Measurements from ENCODE around the gene ROCK2.

DNA sequence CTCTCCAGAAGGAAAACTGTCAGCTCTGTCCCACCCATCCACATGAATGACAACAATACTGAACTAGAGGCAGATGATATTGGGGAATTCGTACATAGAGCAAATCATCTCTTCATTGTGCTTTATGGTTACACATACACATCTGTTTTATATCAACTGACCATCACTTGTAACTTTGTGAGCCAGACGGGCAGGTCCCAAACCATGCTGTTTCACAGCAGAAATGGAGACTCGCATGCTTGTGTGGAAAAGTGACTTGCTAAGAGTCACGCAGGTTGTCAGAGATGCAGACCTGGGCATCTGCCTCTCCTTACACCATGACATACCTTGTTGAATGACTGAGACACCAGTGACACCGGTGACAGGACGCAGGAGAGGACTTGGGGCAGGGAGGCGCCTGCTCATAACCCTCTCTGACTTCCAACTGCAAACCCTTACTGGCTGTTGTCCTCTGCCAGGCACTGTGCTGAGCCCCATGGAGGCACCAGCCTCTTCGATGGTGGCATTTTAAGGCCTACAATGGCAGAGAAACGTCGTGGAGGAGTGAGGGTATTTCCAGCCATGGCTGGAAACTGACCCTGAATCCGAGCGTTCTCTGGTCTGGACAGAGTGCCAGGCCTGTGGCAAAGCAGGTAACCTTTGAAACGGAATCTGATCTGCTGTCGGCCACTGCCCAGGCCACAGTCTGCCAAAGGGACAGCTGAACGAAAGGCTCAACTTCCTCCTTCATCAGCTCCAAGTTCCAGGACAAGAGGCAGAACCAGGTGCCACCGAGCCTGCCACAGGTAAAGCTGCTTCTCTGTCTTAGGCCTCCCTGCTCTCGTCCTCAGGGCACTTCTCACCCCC is 26.9 kb upstream of the ROCK2 start:
- TF ChIP-seq, protein P1, sequence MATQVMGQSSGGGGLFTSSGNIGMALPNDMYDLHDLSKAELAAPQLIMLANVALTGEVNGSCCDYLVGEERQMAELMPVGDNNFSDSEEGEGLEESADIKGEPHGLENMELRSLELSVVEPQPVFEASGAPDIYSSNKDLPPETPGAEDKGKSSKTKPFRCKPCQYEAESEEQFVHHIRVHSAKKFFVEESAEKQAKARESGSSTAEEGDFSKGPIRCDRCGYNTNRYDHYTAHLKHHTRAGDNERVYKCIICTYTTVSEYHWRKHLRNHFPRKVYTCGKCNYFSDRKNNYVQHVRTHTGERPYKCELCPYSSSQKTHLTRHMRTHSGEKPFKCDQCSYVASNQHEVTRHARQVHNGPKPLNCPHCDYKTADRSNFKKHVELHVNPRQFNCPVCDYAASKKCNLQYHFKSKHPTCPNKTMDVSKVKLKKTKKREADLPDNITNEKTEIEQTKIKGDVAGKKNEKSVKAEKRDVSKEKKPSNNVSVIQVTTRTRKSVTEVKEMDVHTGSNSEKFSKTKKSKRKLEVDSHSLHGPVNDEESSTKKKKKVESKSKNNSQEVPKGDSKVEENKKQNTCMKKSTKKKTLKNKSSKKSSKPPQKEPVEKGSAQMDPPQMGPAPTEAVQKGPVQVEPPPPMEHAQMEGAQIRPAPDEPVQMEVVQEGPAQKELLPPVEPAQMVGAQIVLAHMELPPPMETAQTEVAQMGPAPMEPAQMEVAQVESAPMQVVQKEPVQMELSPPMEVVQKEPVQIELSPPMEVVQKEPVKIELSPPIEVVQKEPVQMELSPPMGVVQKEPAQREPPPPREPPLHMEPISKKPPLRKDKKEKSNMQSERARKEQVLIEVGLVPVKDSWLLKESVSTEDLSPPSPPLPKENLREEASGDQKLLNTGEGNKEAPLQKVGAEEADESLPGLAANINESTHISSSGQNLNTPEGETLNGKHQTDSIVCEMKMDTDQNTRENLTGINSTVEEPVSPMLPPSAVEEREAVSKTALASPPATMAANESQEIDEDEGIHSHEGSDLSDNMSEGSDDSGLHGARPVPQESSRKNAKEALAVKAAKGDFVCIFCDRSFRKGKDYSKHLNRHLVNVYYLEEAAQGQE (tag by site-specific recombination; IDR thresholded peaks at IDR 0.05), result no peak
- TF ChIP-seq SP2 (tag by site-specific recombination; IDR thresholded peaks at IDR 0.05) (no peak), ZNF354C (tag by site-specific recombination; IDR thresholded peaks at IDR 0.05; ENCODE audit: borderline replicate concordance, low read depth) (no peak), ZNF274 (IDR thresholded peaks at IDR 0.05; ENCODE audit: low read length) (no peak), ZNF274 (tag by site-specific recombination; IDR thresholded peaks at IDR 0.05; ENCODE audit: borderline replicate concordance) (no peak), ZNF501 (tag by site-specific recombination; IDR thresholded peaks at IDR 0.05) (no peak)
- TF ChIP-seq, protein P2, sequence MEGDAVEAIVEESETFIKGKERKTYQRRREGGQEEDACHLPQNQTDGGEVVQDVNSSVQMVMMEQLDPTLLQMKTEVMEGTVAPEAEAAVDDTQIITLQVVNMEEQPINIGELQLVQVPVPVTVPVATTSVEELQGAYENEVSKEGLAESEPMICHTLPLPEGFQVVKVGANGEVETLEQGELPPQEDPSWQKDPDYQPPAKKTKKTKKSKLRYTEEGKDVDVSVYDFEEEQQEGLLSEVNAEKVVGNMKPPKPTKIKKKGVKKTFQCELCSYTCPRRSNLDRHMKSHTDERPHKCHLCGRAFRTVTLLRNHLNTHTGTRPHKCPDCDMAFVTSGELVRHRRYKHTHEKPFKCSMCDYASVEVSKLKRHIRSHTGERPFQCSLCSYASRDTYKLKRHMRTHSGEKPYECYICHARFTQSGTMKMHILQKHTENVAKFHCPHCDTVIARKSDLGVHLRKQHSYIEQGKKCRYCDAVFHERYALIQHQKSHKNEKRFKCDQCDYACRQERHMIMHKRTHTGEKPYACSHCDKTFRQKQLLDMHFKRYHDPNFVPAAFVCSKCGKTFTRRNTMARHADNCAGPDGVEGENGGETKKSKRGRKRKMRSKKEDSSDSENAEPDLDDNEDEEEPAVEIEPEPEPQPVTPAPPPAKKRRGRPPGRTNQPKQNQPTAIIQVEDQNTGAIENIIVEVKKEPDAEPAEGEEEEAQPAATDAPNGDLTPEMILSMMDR (tag by site-specific recombination; IDR thresholded peaks at IDR 0.05), result no peak
- TF ChIP-seq, protein P3, sequence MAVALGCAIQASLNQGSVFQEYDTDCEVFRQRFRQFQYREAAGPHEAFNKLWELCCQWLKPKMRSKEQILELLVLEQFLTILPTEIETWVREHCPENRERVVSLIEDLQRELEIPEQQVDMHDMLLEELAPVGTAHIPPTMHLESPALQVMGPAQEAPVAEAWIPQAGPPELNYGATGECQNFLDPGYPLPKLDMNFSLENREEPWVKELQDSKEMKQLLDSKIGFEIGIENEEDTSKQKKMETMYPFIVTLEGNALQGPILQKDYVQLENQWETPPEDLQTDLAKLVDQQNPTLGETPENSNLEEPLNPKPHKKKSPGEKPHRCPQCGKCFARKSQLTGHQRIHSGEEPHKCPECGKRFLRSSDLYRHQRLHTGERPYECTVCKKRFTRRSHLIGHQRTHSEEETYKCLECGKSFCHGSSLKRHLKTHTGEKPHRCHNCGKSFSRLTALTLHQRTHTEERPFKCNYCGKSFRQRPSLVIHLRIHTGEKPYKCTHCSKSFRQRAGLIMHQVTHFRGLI (tag by site-specific recombination; IDR thresholded peaks at IDR 0.05), result no peak

Measured in HEK293 (cell line).